Adrenal gland (tissue), 12 donors: Measurements from ENCODE around the gene ARHGEF12. TPM values are rescaled to one million over a fixed set of nuclear protein-coding genes. Genes with fewer than 3 reads are reported as not detected.

Experiments
- DNase-seq, 7 donors: peaks; one replicate each; pipeline ENCODE4 v3.0.0-alpha.2; 2019 to 2020
- H3K27ac ChIP-seq, 5 donors: fragments of 200-600 bp; sonication (generic) in 4 of 5; 1 replicate in 3 of 5; 2 replicates in 2 of 5; pipeline versions ENCODE4 v1.5.1 to v1.8.0; 2016 to 2020; ENCODE audit warnings: mild to moderate bottlenecking in 1 of 5
- H3K27me3 ChIP-seq: fragments of 200-600 bp; 2 replicates; pipeline ENCODE4 v1.8.0; 2021
- H3K36me3 ChIP-seq, 2 donors: fragments of 200-600 bp; replicated peaks in 1 of 2; 1 replicate in 1 of 2; 2 replicates in 1 of 2; pipeline versions ENCODE4 v1.5.1 to v1.8.0; 2018 to 2022
- H3K4me1 ChIP-seq, 2 donors: fragments of 200-600 bp; replicated peaks in 1 of 2; 1 replicate in 1 of 2; 2 replicates in 1 of 2; pipeline versions ENCODE4 v1.5.1 to v1.8.0; 2018 to 2021
- H3K4me3 ChIP-seq, 4 donors: fragments of 200-600 bp; sonication (generic) in 3 of 4; one replicate each; pipeline ENCODE4 v1.5.1; 2016 to 2018
- H3K9me3 ChIP-seq, 3 donors: fragments of 200-600 bp; sonication (generic) in 1 of 3; replicated peaks in 1 of 3; 1 replicate in 2 of 3; 2 replicates in 1 of 3; pipeline versions ENCODE4 v1.5.1 to v1.8.0; 2016 to 2021
- POLR2A ChIP-seq, 2 donors: fragments of 450-650 bp; IDR thresholded peaks; one replicate each; pipeline ENCODE4 v1.6.1; 2017; ENCODE audit warnings: antibody characterized with exemption in 2 of 2, mild to moderate bottlenecking in 2 of 2, moderate library complexity in 1 of 2
- WGBS, 4 donors: extraction: QIAGEN DNeasy Blood & Tissue Kit in 2 of 4; methylation state at CpG; one replicate each; pipeline versions ENCODE4 v1.1.5 to v1.1.7; 2013 to 2017; 5-methylcytosine and 5-hydroxymethylcytosine counted together
- intact Hi-C, 2 donors: fragments of 100-400 bp; cut with DNase I; formaldehyde crosslinking; loops; one replicate each; pipeline versions ENCODE4 v1.14.1 to v1.15.0; 2022 to 2023
- polyA plus RNA-seq, 3 donors: library from polyadenylated mRNA; stranded (reverse); fragments of 200-250 nt in 2 of 3; fragments of 350-450 nt in 1 of 3; fragmentation: Illumina TruSeq in 1 of 3; extraction: RNeasy Lipid Tissue Mini Kit (QIAGEN cat#74804) in 1 of 3; gene quantifications; one replicate each; pipeline ENCODE4 v1.2.3, GENCODE V29; 2013 to 2014
- total RNA-seq, 9 donors: library from RNA; depleted of rRNA in 4 of 9; stranded (reverse); fragments of >200 nt in 4 of 9; fragments of 120-200 nt in 1 of 9; fragmentation: NEBNext Ultra II Directional in 1 of 9; extraction: Animal tissue kit (Norgen Biotek cat#: 25700) in 1 of 9; gene quantifications; one replicate each; pipeline versions ENCODE4 v1.1.0 to v1.2.4, GENCODE V29; 2013 to 2023
- TF ChIP-seq, protein P1 (sequence below), 6 experiments: fragments of 450-650 bp in 4 of 6; fragments of 200-600 bp in 2 of 6; sonication (generic) in 1 of 6; IDR thresholded peaks; 1 replicate in 5 of 6; 2 replicates in 1 of 6; pipeline versions ENCODE4 v1.5.1 to v1.8.0; 2016 to 2021; ENCODE audit warnings: antibody characterized with exemption in 6 of 6, mild to moderate bottlenecking in 2 of 6, moderate library complexity in 1 of 6
- donor health status: healthy with polysubstance abuse.
- donor health status: Bipolar disorder and iron deficiency.
- donor health status: DM: yes; HTN: yes; CAD: no.
- donor health status: DM: no; HTN: no; CAD: no.
- donor health status: DM: no; HTN: no; CAD: no.
- donor health status: DM: yes; HTN: yes; CAD: no.

ARHGEF12 gene
- total and polyA plus RNA-seq, 12 donors: 20.2 to 125 (median 94.2) TPM

GRCh38 chr11:120350637-120351036 lies 14.4 kb downstream of the ARHGEF12 start:
- intact Hi-C loops: no loop called here
- Histone ChIP-seq H3K27me3 (no peaks in the 10 kb centered on the region), H3K9me3 (no peaks in the 10 kb centered on the region), H3K27ac (no peak overlapping the region), H3K36me3 (no peaks in the 10 kb centered on the region), H3K4me1 (peaks cover 6 to 49% of the 10 kb centered on the region in 2 donors), H3K4me3 (no peak overlapping the region)
- no peak for TF ChIP-seq POLR2A (IDR thresholded peaks at IDR 0.05)
- TF ChIP-seq, protein P1, sequence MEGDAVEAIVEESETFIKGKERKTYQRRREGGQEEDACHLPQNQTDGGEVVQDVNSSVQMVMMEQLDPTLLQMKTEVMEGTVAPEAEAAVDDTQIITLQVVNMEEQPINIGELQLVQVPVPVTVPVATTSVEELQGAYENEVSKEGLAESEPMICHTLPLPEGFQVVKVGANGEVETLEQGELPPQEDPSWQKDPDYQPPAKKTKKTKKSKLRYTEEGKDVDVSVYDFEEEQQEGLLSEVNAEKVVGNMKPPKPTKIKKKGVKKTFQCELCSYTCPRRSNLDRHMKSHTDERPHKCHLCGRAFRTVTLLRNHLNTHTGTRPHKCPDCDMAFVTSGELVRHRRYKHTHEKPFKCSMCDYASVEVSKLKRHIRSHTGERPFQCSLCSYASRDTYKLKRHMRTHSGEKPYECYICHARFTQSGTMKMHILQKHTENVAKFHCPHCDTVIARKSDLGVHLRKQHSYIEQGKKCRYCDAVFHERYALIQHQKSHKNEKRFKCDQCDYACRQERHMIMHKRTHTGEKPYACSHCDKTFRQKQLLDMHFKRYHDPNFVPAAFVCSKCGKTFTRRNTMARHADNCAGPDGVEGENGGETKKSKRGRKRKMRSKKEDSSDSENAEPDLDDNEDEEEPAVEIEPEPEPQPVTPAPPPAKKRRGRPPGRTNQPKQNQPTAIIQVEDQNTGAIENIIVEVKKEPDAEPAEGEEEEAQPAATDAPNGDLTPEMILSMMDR (IDR thresholded peaks at IDR 0.05): no peak
- DNase-seq: no peak

DNA sequence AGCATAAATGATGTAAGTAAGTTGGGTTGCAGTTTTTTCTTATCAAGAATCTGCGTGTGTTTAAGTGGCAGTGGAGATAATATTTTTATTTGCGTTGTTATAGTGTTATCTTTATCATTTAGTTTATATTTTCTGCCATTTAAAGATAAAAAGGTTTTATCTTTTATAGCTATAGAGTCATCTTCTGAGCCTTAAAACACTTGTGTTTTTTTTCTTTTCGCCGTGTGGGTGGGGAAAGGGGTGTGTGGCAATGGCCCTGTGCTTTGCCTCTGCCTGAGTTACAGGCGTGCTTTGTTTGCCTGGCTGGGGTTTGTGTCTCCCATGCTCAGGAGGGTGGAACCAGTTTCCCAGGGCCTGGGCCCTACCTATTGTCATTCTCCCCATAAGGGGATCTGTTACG lies 16.2 kb downstream of the ARHGEF12 start:
- Histone ChIP-seq H3K9me3 (no peaks in the 10 kb centered on the region), H3K36me3 (no peaks in the 10 kb centered on the region), H3K4me1 (peaks cover 12 to 45% of the 10 kb centered on the region in 2 donors), H3K27me3 (no peaks in the 10 kb centered on the region), H3K4me3 (no peak overlapping the region), H3K27ac (no peak overlapping the region)
- WGBS, 4 donors: 79 to 87% (median 84%) methylated on average over 6 of the region's 6 CpGs
- DNase-seq: no peak
- TF ChIP-seq, protein P1 (IDR thresholded peaks at IDR 0.05): no peak
- TF ChIP-seq POLR2A (IDR thresholded peaks at IDR 0.05): no peak
- intact Hi-C loops: no loop called here

DNA sequence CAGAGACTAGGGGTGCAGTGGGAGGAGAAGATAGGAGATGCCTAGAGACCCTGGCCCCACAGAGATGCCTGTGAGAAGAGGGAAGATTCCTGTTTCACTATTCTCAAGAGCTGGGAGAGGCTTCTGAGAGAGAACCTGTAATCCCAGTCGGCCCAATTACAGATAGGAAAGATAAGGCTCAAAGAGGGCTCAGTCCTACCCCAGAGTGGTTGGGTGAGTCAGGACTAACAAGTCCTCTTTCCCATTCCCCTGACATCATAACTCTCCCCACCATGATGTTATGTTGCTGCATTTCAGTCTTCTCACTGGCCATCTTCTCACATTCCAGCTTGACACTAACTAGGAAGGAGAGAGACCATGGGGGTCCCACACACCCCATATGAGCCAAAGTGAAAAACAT lies 17.9 kb downstream of the ARHGEF12 start:
- Histone ChIP-seq H3K36me3 (no peaks in the 10 kb centered on the region), H3K9me3 (no peaks in the 10 kb centered on the region), H3K4me3 (no peak overlapping the region), H3K27me3 (no peaks in the 10 kb centered on the region), H3K4me1 (peaks cover 12 to 37% of the 10 kb centered on the region in 2 donors), H3K27ac (no peak overlapping the region)
- intact Hi-C loops: no loop called here
- 25 to 50% (median 46%) methylated on average over 1 of the region's 1 CpG for WGBS, 4 donors
- TF ChIP-seq, protein P1 (IDR thresholded peaks at IDR 0.05): no peak
- TF ChIP-seq POLR2A (IDR thresholded peaks at IDR 0.05): no peak
- no peak for DNase-seq

GRCh38 chr11:120354779-120355178 lies 18.6 kb downstream of the ARHGEF12 start:
- H3K36me3 ChIP-seq: no peaks in the 10 kb centered on the region
- no peak overlapping the region for H3K27ac ChIP-seq
- no peaks in the 10 kb centered on the region for H3K27me3 ChIP-seq
- 73 to 78% (median 77%) methylated on average over 6 of the region's 6 CpGs for WGBS, 4 donors
- no peak overlapping the region for H3K4me3 ChIP-seq
- H3K4me1 ChIP-seq: peaks cover 12 to 29% of the 10 kb centered on the region in 2 donors
- no peak for TF ChIP-seq POLR2A (IDR thresholded peaks at IDR 0.05)
- TF ChIP-seq, protein P1 (IDR thresholded peaks at IDR 0.05): no peak
- intact Hi-C loops: no loop called here
- H3K9me3 ChIP-seq: no peaks in the 10 kb centered on the region
- no peak for DNase-seq
